Tibial nerve (tissue), 4 donors: ENCODE data around the gene FAM210B. TPM values are rescaled to one million over a fixed set of nuclear protein-coding genes. Genes with fewer than 3 reads are reported as not detected.

Experiments
- DNase-seq, 2 donors: peaks; one replicate each; pipeline ENCODE4 v3.0.0-alpha.2; 2019; ENCODE audit warnings: low spot score in 2 of 2
- H3K27ac ChIP-seq, 4 donors: fragments of 200-600 bp; sonication (generic) in 3 of 4; one replicate each; pipeline ENCODE4 v1.5.1; 2017 to 2019; ENCODE audit warnings: mild to moderate bottlenecking in 1 of 4
- H3K27me3 ChIP-seq, 2 donors: fragments of 200-600 bp; sonication (generic) in 1 of 2; one replicate each; pipeline versions ENCODE4 v1.5.1 to v1.6.0; 2017 to 2019
- H3K36me3 ChIP-seq, 3 donors: fragments of 200-600 bp; sonication (generic); one replicate each; pipeline ENCODE4 v1.5.1; 2018 to 2019
- H3K4me1 ChIP-seq, 4 donors: fragments of 200-600 bp; sonication (generic) in 3 of 4; one replicate each; pipeline ENCODE4 v1.5.1; 2017 to 2019
- H3K4me3 ChIP-seq, 4 donors: fragments of 200-600 bp; sonication (generic) in 3 of 4; one replicate each; pipeline ENCODE4 v1.5.1; 2017 to 2019; ENCODE audit warnings: mild to moderate bottlenecking in 1 of 4, moderate library complexity in 1 of 4
- H3K9me3 ChIP-seq, 4 donors: fragments of 200-600 bp; sonication (generic) in 3 of 4; one replicate each; pipeline ENCODE4 v1.5.1; 2017 to 2019
- EP300 ChIP-seq, 2 donors: sonication (generic); formaldehyde crosslinking; IDR thresholded peaks; one replicate each; pipeline ENCODE4 v1.6.1; 2017; ENCODE audit warnings: antibody characterized with exemption in 2 of 2, mild to moderate bottlenecking in 1 of 2
- POLR2A ChIP-seq, 2 donors: fragments of 450-650 bp; IDR thresholded peaks; one replicate each; pipeline ENCODE4 v1.6.1; 2017; ENCODE audit warnings: antibody characterized with exemption in 2 of 2, mild to moderate bottlenecking in 2 of 2, moderate library complexity in 2 of 2
- WGBS, 2 donors: methylation state at CpG; one replicate each; pipeline ENCODE4 v1.1.5; 2018; 5-methylcytosine and 5-hydroxymethylcytosine counted together
- total RNA-seq, 4 donors: library from RNA; depleted of rRNA; stranded (reverse); fragments of >200 nt; gene quantifications; one replicate each; pipeline ENCODE4 v1.1.0, GENCODE V29; 2016
- TF ChIP-seq, protein P1 (sequence below), 5 experiments: fragments of 200-600 bp in 3 of 5; fragments of 450-650 bp in 2 of 5; sonication (generic) in 3 of 5; IDR thresholded peaks; one replicate each; pipeline ENCODE4 v1.5.1; 2016 to 2019; ENCODE audit warnings: antibody characterized with exemption in 5 of 5, mild to moderate bottlenecking in 3 of 5, moderate library complexity in 2 of 5

Gene FAM210B
- total RNA-seq, 4 donors from 2014 or later, result 36.8 to 56.6 (median 52.3) TPM

DNA sequence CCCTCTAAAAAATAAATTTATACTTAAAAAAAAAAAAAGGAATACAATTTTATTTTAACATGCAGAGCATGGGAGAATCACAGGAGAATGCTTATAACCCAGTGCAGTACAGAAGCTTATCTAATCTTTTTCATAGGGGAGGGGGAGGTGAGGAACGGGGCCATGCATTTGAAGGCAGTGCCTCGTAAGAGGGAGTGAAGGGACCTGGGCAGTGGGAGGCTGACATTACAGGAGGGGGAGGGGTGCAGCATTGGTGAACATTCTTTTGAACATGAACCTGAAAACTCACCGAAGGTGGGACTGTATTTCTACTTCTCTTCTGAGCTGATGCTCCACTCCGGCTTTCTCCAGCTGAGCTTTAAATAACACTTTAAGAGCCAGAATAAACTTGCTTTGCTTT, 23.9 kb downstream of the FAM210B start:
- no peak for TF ChIP-seq EP300 (IDR thresholded peaks at IDR 0.05)
- TF ChIP-seq, protein P1, sequence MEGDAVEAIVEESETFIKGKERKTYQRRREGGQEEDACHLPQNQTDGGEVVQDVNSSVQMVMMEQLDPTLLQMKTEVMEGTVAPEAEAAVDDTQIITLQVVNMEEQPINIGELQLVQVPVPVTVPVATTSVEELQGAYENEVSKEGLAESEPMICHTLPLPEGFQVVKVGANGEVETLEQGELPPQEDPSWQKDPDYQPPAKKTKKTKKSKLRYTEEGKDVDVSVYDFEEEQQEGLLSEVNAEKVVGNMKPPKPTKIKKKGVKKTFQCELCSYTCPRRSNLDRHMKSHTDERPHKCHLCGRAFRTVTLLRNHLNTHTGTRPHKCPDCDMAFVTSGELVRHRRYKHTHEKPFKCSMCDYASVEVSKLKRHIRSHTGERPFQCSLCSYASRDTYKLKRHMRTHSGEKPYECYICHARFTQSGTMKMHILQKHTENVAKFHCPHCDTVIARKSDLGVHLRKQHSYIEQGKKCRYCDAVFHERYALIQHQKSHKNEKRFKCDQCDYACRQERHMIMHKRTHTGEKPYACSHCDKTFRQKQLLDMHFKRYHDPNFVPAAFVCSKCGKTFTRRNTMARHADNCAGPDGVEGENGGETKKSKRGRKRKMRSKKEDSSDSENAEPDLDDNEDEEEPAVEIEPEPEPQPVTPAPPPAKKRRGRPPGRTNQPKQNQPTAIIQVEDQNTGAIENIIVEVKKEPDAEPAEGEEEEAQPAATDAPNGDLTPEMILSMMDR (IDR thresholded peaks at IDR 0.05), result no peak
- Histone ChIP-seq H3K4me1 (peaks cover 0 to 15% (median 7%) of the 10 kb centered on the region in 4 donors), H3K27me3 (no peaks in the 10 kb centered on the region), H3K9me3 (no peaks in the 10 kb centered on the region), H3K36me3 (peaks cover 0 to 3% (median 0%) of the 10 kb centered on the region in 3 donors), H3K4me3 (no peak overlapping the region), H3K27ac (peak overlapping the region in 1 of 4 donors; percentile 25)
- DNase-seq, result no peak
- 56 to 65% methylated on average over 4 of the region's 4 CpGs for WGBS, 2 donors

DNA sequence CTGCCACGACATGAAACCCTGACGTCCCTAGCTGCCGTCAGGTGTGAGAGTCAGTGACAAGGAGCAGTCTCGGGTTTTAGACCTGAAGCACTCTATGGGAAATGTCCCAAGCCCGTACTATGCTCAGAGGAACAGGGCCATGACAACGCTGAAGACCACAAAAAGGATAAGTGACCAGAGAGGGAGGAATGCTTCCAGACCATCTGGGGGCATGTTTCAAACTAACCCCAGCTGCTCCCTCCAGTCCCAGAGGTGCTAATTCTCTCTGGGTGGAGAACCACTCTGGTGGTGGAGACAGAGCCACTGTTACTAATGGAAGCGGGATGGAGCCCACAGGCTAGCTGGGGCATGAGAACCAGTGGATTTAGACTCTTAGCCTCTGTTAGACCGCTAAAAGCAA, 24.6 kb downstream of the FAM210B start:
- H3K4me1 ChIP-seq, result peaks cover 0 to 15% (median 7%) of the 10 kb centered on the region in 4 donors
- H3K27me3 ChIP-seq, result no peaks in the 10 kb centered on the region
- no peaks in the 10 kb centered on the region for H3K9me3 ChIP-seq
- TF ChIP-seq EP300 (IDR thresholded peaks at IDR 0.05) (no peak), POLR2A (IDR thresholded peaks at IDR 0.05) (no peak)
- TF ChIP-seq, protein P1 (IDR thresholded peaks at IDR 0.05), result no peak
- peak overlapping the region in 1 of 4 donors; percentile 25 for H3K27ac ChIP-seq
- H3K4me3 ChIP-seq, result no peak overlapping the region
- no peak for DNase-seq
- H3K36me3 ChIP-seq, result peaks cover 0 to 3% (median 0%) of the 10 kb centered on the region in 3 donors
- 79 to 88% methylated on average over 8 of the region's 8 CpGs for WGBS, 2 donors

GRCh38 chr20:56385130-56385529, 26.4 kb downstream of the FAM210B start:
- Histone ChIP-seq H3K4me1 (peaks cover 0 to 15% (median 7%) of the 10 kb centered on the region in 4 donors), H3K27me3 (no peaks in the 10 kb centered on the region), H3K36me3 (peaks cover 0 to 3% (median 0%) of the 10 kb centered on the region in 3 donors), H3K27ac (peak overlapping the region in 2 of 4 donors; percentile 32 to 51), H3K4me3 (no peak overlapping the region), H3K9me3 (no peaks in the 10 kb centered on the region)
- WGBS, 2 donors, result 91 to 92% methylated on average over 4 of the region's 4 CpGs
- TF ChIP-seq, protein P1 (IDR thresholded peaks at IDR 0.05), result no peak
- TF ChIP-seq EP300 (IDR thresholded peaks at IDR 0.05), result no peak
- TF ChIP-seq POLR2A (IDR thresholded peaks at IDR 0.05), result no peak
- no peak for DNase-seq

- DNase-seq, result no peak
- TF ChIP-seq, protein P1 (IDR thresholded peaks at IDR 0.05), result no peak
- TF ChIP-seq POLR2A (IDR thresholded peaks at IDR 0.05), result no peak
- no peak for TF ChIP-seq EP300 (IDR thresholded peaks at IDR 0.05)
Observed at GRCh38 chr20:56386219-56386618, 27.4 kb downstream of the FAM210B start.

DNA sequence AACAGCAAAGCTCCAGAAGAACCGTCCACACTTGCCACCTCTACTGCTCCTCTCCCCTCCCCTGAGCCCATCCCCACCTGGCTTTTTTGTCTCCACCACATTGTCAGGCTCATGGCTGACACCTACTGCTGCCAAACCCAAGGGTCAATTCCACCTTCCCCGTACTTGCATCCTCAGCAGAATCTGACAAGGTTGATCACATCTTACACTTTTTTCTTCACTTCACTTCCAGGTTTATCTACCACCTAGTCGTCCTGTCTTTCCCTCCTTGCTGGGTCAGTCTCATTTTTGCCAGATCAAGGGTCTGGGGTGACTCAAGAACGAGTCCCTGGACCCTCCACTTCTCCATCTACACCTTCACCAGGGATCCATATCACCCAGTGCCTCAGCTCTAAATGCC, 30.1 kb downstream of the FAM210B start:
- peaks cover 0 to 29% (median 16%) of the 10 kb centered on the region in 4 donors for H3K4me1 ChIP-seq
- H3K9me3 ChIP-seq, result no peaks in the 10 kb centered on the region
- WGBS, 2 donors, result 88 to 95% methylated on average over 4 of the region's 4 CpGs
- H3K4me3 ChIP-seq, result no peak overlapping the region
- H3K27me3 ChIP-seq, result no peaks in the 10 kb centered on the region
- no peak for DNase-seq
- peaks cover 0 to 3% (median 0%) of the 10 kb centered on the region in 3 donors for H3K36me3 ChIP-seq
- no peak for TF ChIP-seq EP300 (IDR thresholded peaks at IDR 0.05)
- no peak for TF ChIP-seq POLR2A (IDR thresholded peaks at IDR 0.05)
- TF ChIP-seq, protein P1 (IDR thresholded peaks at IDR 0.05), result no peak
- H3K27ac ChIP-seq, result no peak overlapping the region

More at GRCh38 chr20:56386219-56386618, 27.4 kb downstream of the FAM210B start:
- H3K4me1 ChIP-seq, result peaks cover 0 to 21% (median 8%) of the 10 kb centered on the region in 4 donors
- no peak overlapping the region for H3K27ac ChIP-seq
- H3K9me3 ChIP-seq, result no peaks in the 10 kb centered on the region
- WGBS, 2 donors, result 93 to 94% methylated on average over 6 of the region's 6 CpGs
- peaks cover 0 to 3% (median 0%) of the 10 kb centered on the region in 3 donors for H3K36me3 ChIP-seq
- H3K27me3 ChIP-seq, result no peaks in the 10 kb centered on the region
- H3K4me3 ChIP-seq, result no peak overlapping the region
